ENCODE results near the gene FAM174C. TPM values are rescaled to one million over a fixed set of nuclear protein-coding genes. Genes with fewer than 3 reads are reported as not detected.

FAM174C gene
- polyA plus RNA-seq, 3 donors, result 12.7 to 17.3 (median 14.5) TPM

- no peak for DNase-seq (ENCODE audit: low read depth in 3 of 3, low spot score in 2 of 3)
Observed at GRCh38 chr19:1283917-1284292, 8.6 kb downstream of the FAM174C start.

DNA sequence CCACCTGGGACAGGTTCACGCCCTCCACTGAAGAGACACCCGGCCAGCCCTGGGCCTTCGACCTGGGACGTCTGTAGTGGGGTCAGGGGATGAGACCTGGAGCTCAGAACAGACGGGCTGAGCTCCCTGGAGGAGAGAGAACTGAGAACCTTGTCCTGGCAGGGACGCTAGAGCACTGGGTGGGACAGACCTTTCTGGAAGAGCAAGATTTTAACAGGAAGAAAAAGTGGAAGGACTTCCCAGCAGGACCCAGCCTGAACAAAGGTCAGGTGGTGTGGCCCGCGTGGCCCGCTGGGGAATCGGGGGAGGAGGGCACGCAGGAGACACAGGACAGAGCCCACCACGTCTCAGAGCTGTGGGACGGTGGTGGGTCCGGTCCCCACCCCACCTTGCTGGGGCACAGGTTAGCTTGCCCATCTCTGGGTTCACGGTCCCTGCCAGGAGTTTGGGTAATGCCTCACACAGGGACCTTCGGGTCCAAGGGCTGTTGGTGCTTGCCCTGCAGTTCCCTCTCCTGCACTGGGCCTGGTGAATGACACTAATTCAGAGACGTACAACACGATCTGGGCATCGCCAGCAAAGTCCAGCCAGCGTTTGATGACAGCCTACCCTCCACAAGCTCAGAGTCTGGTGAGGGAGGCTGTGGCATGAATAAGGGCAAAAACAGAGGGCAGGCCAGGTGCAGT, 9.1 kb downstream of the FAM174C start:
- DNase-seq (ENCODE audit: low read depth in 3 of 3, low spot score in 2 of 3), result no peak

DNA sequence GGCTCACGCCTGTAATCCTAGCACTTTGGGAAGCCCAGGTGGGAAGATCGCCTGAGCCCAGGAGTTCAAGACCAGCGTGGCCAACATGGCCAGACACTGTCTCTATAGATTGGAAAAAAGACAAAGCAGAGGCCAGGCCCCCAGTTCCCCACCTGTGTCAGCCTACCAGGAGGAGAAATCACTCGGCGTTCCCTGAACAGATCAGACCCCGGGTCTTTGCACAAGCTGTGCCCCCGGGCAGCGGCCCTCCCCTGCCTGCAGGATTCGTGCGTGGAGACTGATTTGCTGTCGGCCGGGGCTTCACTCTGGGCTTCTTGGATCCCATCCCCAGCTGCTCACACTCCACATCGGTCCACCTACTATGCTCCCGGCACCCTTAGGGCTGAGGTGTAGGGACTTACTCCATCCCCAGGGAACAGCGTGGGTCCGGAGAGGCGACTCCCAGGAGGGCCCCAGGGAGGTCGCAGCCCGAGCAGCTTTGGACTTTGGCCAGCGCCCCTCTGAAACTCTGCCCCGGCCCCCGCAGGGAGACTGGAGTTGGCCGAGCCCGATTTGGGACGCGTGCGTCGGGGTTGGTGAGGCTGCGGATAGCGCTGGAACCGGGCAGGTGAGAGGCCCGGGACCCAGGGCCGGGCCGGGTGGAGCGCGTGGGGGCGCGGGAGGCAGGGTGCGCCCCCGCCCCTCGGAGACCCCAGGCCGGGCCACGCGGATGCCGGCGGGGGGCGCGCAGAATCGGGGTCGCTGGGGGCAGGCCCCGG, 9.8 kb downstream of the FAM174C start:
- no peak for DNase-seq (ENCODE audit: low read depth in 3 of 3, low spot score in 2 of 3)

GRCh38 chr19:1285737-1286360, 10.5 kb downstream of the FAM174C start, which contains the start of gene EFNA2:
TSS of gene EFNA2 (plus strand) at chr19:1285873. CDS start at chr19:1286169, 296 bp downstream.
- no peak for DNase-seq (ENCODE audit: low read depth in 3 of 3, low spot score in 2 of 3)

- DNase-seq (ENCODE audit: low read depth in 3 of 3, low spot score in 2 of 3), result no peak
Observed at GRCh38 chr19:1286487-1287353, 11.4 kb downstream of the FAM174C start.

- no peak for DNase-seq (ENCODE audit: low read depth in 3 of 3, low spot score in 2 of 3)
Observed at GRCh38 chr19:1287354-1288225, 12.3 kb downstream of the FAM174C start.

DNA sequence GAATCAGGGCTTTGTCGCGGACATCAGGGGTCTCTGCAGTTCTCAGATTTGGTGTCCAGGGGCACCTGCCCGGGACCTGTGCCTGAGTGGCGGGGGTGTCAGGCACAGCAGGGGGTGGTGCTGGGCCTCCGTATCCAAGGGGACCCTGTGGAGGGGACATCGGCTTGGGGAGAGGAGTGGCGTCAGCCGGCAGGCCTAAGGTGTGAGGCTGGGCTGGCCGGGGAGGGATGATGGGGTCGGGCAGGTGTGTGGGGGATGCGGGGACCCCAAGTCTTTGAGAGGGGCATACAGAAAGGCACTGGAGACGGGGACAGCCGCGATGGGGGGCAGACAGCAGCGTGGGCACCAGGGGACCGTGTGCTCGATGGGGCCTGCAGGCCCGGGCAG, 12.9 kb downstream of the FAM174C start:
- no peak for DNase-seq (ENCODE audit: low read depth in 3 of 3, low spot score in 2 of 3)

- DNase-seq (ENCODE audit: low read depth in 3 of 3, low spot score in 2 of 3), result no peak
Observed at GRCh38 chr19:1288833-1289685, 13.7 kb downstream of the FAM174C start.

GRCh38 chr19:1289686-1290025, 14.3 kb downstream of the FAM174C start:
- DNase-seq (ENCODE audit: low read depth in 3 of 3, low spot score in 2 of 3), result no peak

DNA sequence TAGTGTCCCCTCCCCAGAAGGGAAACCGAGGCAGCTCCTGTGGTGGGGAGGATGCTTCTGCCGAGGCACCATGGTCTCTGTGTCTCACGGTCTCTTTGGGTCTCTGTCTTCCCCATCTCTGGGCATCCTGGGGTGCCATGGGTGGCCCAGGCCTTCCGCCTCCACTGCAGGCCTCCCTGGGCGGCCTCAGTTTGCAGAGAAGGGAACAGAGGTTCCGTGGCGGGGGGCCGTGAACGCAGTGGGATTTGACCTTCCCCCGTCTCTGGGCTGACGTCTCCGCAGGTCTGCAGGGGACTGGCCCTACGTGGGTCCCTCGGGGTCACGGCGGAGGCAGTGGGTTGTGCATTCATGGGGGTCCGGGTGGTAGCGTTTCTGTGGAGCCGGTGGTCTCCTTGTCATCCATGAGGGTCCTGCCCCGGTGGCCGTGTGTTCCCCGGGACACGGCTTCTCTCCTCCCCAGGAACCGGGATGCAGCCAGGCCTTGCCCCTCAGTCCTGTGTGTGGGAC, 14.9 kb downstream of the FAM174C start:
- DNase-seq (ENCODE audit: low read depth in 3 of 3, low spot score in 2 of 3), result no peak

DNA sequence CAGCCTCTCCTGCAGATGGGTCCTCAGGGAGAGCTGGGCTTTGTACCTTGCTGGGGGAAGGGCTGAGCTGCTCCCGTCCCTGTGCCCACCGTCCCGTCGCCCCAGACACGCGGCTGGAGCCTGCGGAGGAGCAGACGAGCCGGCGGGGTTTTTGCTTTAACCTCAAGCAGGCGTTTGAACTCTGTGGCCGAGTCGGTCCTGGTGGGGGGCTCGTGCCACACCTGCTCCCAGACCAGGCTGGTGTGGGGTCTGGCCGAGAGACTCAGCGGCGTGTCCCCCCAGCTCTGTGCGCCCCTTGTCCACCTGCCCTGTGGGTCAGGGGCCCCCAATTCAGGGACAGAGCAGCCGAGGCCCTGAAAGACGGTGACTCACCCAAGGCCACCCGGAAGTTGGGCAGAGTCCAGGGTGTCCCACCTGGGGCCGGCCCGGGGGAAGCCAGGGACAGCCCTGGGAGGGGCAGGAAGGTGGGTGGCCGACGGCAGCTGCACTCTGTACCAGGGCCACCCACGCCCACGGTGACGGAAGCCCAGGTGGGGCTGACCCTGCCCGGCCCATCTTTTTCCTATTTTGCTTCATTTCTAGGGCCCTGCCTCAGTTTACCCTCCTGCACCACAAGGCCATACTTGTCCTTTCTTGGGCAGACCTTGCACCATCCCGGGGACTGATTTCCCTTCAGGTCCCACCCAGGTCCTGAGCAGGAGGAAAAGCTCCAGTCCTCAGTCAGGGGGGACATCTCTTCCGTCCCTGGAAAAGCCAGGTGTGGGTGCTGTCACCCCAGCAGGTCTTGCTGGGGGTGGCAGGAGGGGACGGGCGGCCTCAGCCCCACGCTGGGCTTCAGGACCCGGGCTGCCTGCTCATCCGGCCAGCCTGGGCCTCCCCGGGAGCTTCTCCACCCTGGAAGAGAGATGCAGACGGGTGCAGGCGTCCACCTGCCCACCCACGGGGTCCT, 15.6 kb downstream of the FAM174C start:
- no peak for DNase-seq (ENCODE audit: low read depth in 3 of 3, low spot score in 2 of 3)

DNA sequence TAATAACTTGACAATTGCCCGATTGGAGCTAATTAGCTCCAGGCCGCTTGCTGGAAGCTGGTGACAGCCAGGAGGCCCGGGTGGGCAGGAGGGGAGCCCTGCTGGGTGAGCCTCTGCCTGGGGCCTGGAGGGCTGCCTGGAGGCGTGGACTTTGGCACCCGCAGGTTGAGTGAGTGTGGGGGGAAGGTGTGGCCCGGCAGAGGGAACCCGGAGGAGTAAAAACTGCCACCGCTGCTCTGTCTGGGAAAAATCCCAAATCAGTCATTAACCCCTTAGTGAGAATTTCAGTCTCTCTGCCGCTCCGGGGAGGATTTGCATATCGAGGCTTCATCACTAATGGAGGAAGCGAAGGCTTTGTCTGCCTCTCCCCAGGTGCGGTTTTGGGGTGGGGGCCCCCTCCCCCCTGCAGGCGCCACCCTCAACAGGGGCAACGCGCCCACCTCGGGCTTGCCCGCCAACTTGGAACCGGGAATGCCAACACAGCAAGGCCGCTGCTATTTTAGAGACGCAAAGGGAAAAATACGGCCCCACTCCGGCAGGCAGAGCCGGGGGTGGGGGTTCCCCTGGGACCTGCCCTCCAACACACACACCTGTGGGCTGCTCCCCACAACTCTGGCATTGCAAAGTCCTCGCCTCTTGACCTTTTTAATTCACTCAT, 16.6 kb downstream of the FAM174C start:
- no peak for DNase-seq (ENCODE audit: low read depth in 3 of 3, low spot score in 2 of 3)

DNA sequence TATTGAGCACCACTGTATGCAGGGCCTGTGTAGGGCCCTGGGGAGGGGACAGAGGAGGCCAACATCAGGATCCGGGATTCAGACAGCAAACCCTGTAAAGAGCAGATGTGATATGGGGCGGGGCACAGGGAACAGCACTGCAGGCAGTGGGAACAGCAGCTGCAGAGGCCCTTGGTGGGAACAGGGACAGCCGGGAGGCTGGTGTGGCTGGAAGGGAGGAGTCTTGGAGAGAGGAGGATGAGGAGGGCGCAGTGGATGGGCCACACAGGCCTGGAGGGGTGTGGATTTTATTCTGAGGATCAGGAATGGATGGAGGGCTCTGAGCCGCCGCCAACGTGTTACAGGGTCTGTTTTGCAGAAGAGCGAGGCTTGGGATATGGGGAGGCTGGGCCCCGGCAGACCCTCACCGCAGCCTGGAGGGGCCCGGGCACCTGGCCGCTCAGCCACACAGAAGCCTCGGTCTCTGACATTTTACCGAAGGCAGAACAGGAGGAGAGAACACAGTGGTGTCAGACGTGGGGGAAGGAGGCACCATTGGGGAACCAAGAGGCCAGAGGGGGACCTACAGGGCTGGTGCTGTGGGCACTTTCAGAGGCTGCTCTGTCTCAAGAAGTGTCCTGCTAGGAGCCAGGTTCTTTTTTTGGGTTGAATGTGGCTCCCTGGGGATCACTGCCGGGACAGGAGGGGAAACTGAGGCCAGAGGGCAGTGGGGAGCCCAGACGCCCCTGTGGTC, 17.3 kb downstream of the FAM174C start:
- DNase-seq (ENCODE audit: low read depth in 3 of 3, low spot score in 2 of 3), result no peak

DNA sequence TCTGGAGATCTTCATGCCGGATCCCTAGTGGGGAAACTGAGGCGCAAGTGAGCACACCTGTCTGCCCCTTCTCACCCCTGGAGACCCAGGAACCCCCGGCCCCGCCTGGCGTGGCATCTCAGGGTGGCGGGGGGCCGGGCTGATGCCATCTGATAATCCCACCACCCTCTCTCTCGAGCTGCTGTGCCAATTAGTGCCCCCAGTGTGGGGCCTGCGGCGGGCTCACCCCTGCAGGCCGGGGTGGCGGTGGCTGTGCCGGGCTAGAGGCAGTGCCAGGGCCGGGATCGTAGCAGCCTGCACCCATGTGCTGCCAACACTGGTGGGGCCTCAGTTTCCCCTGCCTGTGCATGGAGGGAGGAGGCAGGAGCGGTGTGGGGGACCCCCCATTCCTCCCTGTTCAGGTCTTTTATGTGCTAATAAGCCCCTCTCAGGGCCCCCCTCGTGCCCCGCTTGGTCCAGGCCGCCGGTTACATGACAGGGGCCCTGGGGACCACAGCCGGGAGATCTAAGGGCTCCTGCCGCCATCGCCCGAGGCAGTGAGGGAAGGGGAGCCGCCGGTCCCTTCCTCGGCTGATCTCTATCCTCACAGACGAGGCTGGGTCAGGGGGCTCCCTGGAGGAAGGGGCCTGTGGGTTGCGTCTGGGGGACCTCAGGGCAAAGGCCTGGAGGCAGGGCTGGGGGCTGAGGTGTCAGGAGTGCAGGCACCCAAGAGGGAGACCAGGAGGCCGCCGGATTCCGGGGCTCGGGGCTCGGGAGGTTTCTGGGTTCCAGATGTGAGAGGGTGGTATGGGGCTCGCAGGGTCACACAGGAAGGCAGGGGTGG, 18.7 kb downstream of the FAM174C start:
- no peak for DNase-seq (ENCODE audit: low read depth in 3 of 3, low spot score in 2 of 3)

GRCh38 chr19:1294688-1295087, 19.4 kb downstream of the FAM174C start:
- no peak for DNase-seq (ENCODE audit: low read depth in 3 of 3, low spot score in 2 of 3)
